Measurements from ENCODE around the gene PSMB7.
A peak's percentile ranks its signal among the peaks of the same experiment; 100 is the strongest.

PSMB7 gene

GRCh38 chr9:124348363-124348762, 66.9 kb downstream of the PSMB7 start:
- POLR2A ChIA-PET (ENCODE audit: low non-redundant PET) = no interaction called here

GRCh38 chr9:124347968-124348358, 67.3 kb downstream of the PSMB7 start:
- TF ChIP-seq CTCF (conservative IDR thresholded peaks at IDR 0.05; ENCODE audit: low read depth) = no peak
- CTCF ChIA-PET = interaction anchor here (0.6 kb wide), 1 partner anchor 45 kb away, joined by 3 read pairs; no protein-coding TSS in a partner anchor
- peak overlapping the region; percentile 90 for H3K27ac ChIP-seq
- no peak for DNase-seq (ENCODE audit: low spot score)
- POLR2A ChIA-PET (ENCODE audit: low non-redundant PET) = no interaction called here

More at GRCh38 chr9:124348363-124348762, 66.9 kb downstream of the PSMB7 start:
- no peak for TF ChIP-seq CTCF (conservative IDR thresholded peaks at IDR 0.05; ENCODE audit: low read depth)
- CTCF ChIA-PET = no interaction called here
- H3K27ac ChIP-seq = peak overlapping the region; percentile 90
- no peak for DNase-seq (ENCODE audit: low spot score)

DNA sequence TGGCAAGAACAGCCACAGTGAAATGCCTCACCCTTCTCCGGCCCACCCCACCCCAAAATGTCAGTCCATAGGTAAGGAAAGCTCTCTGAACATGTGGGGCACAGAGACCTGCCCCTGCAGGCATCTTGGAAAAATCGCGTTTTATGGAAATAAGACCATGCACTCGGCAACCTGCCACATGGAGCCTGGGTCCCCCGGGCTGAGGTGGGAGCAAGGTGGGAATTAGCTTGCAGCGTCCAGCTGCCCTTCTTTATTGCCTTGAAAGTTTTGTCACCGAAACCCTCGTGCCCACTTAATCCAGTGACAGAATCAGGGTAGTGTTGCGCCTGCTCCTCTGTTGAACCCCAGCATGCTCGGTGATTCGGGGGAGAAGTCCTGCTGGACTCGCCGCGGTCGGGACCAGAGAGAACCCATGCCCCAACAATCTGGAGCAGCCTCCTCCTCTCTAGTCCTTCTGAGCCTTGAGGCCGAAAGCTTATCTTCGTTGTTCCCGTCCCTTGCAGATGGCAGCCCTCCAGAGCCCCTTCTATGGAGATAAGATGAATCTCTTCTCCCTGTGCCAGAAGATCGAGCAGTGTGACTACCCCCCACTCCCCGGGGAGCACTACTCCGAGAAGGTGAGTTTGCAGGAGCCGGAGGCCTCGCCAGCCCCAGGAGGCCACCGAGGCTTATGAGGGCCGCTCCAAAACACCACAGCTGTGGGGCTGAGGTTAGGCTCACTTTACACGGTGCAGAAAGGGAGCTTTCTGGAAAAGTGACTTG, 67.9 kb downstream of the PSMB7 start:
- H3K27ac ChIP-seq = peak overlapping the region; percentile 90
- POLR2A ChIA-PET (ENCODE audit: low non-redundant PET) = no interaction called here
- DNase-seq (ENCODE audit: low spot score) = no peak
- TF ChIP-seq CTCF (conservative IDR thresholded peaks at IDR 0.05; ENCODE audit: low read depth) = no peak
- CTCF ChIA-PET = interaction anchor here (0.6 kb wide), 4 partner anchors 25 to 220 kb away, joined by 3 to 5 read pairs (median 4); no protein-coding TSS in a partner anchor

- POLR2A ChIA-PET (ENCODE audit: low non-redundant PET) = no interaction called here
- no peak for DNase-seq (ENCODE audit: low spot score)
- CTCF ChIA-PET = interaction anchor here (0.6 kb wide), 1 partner anchor 39 kb away, joined by 3 read pairs; no protein-coding TSS in a partner anchor
These were observed 68.7 kb downstream of the PSMB7 start for GRCh38 chr9:124346347-124347163.

DNA sequence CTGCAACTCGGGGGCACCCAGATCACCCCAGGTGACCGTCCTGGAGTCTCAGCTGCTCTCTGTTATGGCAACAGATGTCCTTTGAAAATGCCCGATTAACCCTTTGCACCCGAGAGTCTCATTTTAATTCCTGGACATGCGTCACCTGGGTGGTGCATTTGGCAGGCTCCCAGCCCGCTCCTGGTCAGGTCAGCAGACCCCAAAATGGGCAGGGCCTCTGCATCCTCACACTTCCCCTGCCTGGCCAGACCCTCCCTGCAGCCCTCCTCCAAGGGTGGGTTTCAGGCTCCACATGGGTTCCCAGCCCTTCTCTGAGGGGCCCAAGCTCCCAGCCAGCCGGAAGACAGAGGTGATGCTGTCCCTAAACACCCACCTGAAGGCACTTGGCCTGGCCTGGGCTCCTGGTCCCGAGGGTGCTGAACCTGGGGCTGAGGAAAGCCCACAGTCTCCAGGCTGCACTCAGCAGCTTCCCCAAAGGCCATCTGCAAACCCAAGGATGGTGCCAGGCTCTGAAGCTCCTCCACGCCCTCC, 69.4 kb downstream of the PSMB7 start:
- peak overlapping the region; percentile 90 for H3K27ac ChIP-seq
- CTCF ChIA-PET = no interaction called here
- POLR2A ChIA-PET (ENCODE audit: low non-redundant PET) = no interaction called here
- DNase-seq (ENCODE audit: low spot score) = no peak
- TF ChIP-seq CTCF (conservative IDR thresholded peaks at IDR 0.05; ENCODE audit: low read depth) = no peak

More at GRCh38 chr9:124346347-124347163, 68.7 kb downstream of the PSMB7 start:
- peak overlapping the region; percentile 90 for H3K27ac ChIP-seq
- no peak for TF ChIP-seq CTCF (conservative IDR thresholded peaks at IDR 0.05; ENCODE audit: low read depth)

GRCh38 chr9:124345063-124345462, 70.2 kb downstream of the PSMB7 start:
- DNase-seq (ENCODE audit: low spot score) = no peak
- TF ChIP-seq CTCF (conservative IDR thresholded peaks at IDR 0.05; ENCODE audit: low read depth) = no peak
- ChIA-PET CTCF (interaction anchor here (0.6 kb wide), 2 partner anchors 39 to 818 kb away, joined by 3 read pairs; no protein-coding TSS in a partner anchor), POLR2A (ENCODE audit: low non-redundant PET) (no interaction called here)
- peak overlapping the region; percentile 90 for H3K27ac ChIP-seq
